ENCODE data around the gene ZNF486.
"Not testable (repeated sequence)": the region's sequence is repeated elsewhere in the genome, so short reads cannot be mapped to it uniquely, and the experiment has no call there.

ZNF486 gene

DNA sequence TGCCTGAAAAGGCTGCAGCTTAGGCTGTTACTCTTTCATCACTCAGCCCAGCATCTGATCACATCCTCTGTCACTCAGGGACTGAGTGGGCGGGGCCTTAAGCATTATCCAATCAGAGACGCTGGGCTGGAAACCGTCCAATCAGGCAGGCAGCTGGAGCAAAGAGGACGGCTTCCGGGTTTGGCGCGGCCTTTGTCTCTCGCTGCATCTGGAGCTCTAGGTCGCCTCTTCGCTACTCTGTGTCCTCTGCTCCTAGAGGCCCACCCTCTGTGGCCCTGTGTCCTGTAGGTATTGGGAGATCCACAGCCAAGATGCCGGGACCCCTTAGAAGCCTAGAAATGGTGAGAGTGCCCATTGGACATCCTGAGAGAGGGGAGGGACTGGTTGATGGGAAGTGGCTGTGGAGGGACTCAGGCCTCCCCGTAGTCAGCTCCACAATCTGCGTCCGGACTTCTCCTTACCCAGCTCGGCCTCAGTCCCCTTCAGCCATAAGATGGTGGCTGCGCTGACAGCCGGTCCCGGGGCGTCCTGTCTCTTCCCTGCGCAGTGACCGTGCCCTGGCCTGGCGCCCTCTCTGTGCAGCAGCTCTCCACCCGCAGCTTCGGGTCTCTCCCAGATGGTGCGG, at the start of gene ZNF486:
TSS of gene ZNF486 (plus strand) at position 195 of the 625 bp plus-strand sequence. CDS start at position 312, 117 bp downstream.
- peak; percentile 60 to 75 (median 72) for DNase-seq (ENCODE audit: low read depth in 2 of 3, low spot score in 2 of 3)

DNA sequence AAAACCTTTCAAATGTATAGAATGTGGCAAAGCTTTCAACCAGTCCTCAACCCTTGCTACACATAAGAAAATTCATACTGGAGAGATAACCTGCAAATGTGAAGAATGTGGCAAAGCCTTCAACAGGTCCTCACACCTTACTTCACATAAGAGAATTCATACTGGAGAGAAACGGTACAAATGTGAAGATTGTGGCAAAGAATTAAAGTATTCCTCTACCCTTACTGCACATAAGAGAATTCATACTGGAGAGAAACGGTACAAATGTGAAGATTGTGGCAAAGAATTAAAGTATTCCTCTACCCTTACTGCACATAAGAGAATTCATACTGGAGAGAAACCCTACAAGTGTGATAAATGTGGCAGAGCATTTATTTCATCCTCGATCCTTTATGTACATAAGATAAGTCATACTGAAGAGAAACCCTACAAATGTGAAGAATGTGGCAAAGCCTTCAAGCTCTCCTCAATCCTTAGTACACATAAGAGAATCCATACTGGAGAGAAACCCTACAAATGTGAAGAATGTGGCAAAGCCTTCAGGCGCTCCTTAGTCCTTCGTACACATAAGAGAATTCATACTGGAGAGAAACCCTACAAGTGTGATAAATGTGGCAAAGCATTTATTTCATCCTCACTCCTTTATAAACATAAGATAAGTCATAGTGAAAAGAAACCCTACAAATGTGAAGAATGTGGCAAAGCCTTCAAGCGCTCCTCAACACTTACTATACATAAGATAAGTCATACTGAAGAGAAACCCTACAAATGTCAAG, 48.8 kb upstream of the ZNF486 start:
- DNase-seq (ENCODE audit: low read depth in 2 of 3, low spot score in 2 of 3): not testable (repeated sequence)

DNA sequence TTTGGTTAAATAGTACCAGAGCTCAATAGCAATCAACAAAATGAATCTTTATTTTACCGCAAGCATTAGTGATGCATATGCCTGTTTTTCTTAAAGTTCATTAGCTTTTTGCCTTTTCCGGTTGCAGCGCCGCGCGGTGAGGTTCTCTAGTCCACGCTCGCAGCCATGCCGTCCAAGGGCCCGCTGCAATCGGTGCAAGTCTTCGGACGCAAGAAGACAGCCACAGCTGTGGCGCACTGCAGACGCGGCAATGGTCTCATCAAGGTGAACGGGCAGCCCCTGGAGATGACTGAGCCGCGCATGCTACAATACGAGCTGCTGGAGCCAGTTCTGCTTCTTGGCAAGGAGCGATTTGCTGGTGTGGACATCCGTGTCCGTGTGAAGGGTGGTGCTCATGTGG, 42.1 kb upstream of the ZNF486 start:
- no peak for DNase-seq (ENCODE audit: low read depth in 2 of 3, low spot score in 2 of 3)

GRCh38 chr19:20132933-20133332, 34.1 kb upstream of the ZNF486 start:
- not testable (repeated sequence) for DNase-seq (ENCODE audit: low read depth in 2 of 3, low spot score in 2 of 3)

- not testable (repeated sequence) for DNase-seq (ENCODE audit: low read depth in 2 of 3, low spot score in 2 of 3)
Observed at GRCh38 chr19:20137714-20138113, 29.3 kb upstream of the ZNF486 start.

DNA sequence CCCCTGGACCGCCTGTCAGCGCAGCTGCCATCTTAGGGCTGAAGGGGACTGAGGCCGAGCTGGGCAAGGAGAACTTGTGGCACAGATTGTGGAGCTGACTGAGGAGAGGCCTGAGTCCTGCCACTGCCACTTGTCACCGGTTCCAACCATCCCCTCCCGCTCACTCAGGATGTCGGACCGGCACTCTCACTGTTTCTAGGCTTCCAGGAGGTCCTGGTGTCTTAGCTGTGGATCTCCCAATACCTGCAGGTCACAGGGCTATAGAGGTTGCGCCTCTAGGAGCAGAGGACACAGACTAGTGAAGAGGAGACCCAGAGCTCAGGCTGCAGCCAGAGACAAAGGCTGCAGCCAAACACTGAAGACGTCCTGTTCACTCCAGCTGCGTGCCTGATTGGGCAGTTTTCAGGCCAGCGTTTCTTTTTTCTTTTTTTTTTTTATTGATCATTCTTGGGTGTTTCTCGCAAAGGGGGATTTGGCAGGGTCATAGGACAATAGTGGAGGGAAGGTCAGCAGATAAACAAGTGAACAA, 15.3 kb upstream of the ZNF486 start:
- no peak for DNase-seq (ENCODE audit: low read depth in 2 of 3, low spot score in 2 of 3)

DNA sequence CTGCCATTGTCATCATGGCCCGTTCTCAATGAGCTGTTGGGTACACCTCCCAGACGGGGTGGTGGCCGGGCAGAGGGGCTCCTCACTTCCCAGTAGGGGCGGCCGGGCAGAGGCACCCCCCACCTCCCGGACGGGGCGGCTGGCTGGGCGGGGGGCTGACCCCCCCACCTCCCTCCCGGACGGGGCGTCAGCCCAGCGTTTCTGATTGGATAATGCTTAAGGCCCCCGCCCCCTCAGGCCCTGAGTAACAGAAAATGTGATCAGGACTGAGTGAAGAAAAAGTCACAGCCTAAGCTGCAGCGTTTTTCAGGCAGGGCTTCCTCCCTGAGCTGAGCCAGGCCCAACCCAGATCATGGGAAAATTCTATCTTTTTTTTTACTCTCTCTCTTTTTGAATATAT, 14.5 kb upstream of the ZNF486 start:
- not testable (repeated sequence) for DNase-seq (ENCODE audit: low read depth in 2 of 3, low spot score in 2 of 3)

- no peak for DNase-seq (ENCODE audit: low read depth in 2 of 3, low spot score in 2 of 3)
Observed at GRCh38 chr19:20153281-20153680, 13.7 kb upstream of the ZNF486 start.

- DNase-seq (ENCODE audit: low read depth in 2 of 3, low spot score in 2 of 3): no peak
Observed at GRCh38 chr19:20154636-20155035, 12.4 kb upstream of the ZNF486 start.

GRCh38 chr19:20162821-20163220, 4.2 kb upstream of the ZNF486 start:
- DNase-seq (ENCODE audit: low read depth in 2 of 3, low spot score in 2 of 3): no peak

DNA sequence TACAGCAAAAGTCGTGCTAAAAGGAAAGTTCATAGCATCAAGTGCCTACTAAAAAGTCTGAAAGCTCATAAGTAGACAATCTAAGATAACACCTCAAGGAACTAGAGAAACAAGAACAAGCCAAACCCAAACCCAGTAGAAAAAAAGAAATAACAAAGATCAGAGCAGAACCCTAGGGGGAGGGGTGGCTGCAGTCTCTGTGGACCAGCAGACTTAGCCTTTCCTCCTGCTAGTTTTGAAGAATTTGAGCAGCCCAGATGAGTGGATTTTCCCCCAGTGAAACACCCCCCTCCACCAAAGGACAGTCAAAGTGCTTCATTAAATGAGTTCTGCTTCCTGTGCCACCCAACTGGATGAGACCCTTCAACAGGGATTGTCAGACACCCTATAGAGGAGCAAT, 2.6 kb upstream of the ZNF486 start:
- no peak for DNase-seq (ENCODE audit: low read depth in 2 of 3, low spot score in 2 of 3)

GRCh38 chr19:20165971-20166592, 932 bp upstream of the ZNF486 start:
- DNase-seq (ENCODE audit: low read depth in 2 of 3, low spot score in 2 of 3): no peak

GRCh38 chr19:20167651-20168122, 673 bp downstream of the ZNF486 start:
- DNase-seq (ENCODE audit: low read depth in 2 of 3, low spot score in 2 of 3): no peak

- DNase-seq (ENCODE audit: low read depth in 2 of 3, low spot score in 2 of 3): no peak
Observed at GRCh38 chr19:20171285-20171684, 4.3 kb downstream of the ZNF486 start.

GRCh38 chr19:20175848-20176247, 8.8 kb downstream of the ZNF486 start:
- not testable (repeated sequence) for DNase-seq (ENCODE audit: low read depth in 2 of 3, low spot score in 2 of 3)

GRCh38 chr19:20179956-20180355, 12.9 kb downstream of the ZNF486 start:
- DNase-seq (ENCODE audit: low read depth in 2 of 3, low spot score in 2 of 3): not testable (repeated sequence)

GRCh38 chr19:20182222-20182785, 15.3 kb downstream of the ZNF486 start:
- DNase-seq (ENCODE audit: low read depth in 2 of 3, low spot score in 2 of 3): no peak

GRCh38 chr19:20186174-20186573, 19.2 kb downstream of the ZNF486 start:
- DNase-seq (ENCODE audit: low read depth in 2 of 3, low spot score in 2 of 3): no peak

- DNase-seq (ENCODE audit: low read depth in 2 of 3, low spot score in 2 of 3): no peak
Observed at GRCh38 chr19:20197747-20198146, 30.7 kb downstream of the ZNF486 start.

DNA sequence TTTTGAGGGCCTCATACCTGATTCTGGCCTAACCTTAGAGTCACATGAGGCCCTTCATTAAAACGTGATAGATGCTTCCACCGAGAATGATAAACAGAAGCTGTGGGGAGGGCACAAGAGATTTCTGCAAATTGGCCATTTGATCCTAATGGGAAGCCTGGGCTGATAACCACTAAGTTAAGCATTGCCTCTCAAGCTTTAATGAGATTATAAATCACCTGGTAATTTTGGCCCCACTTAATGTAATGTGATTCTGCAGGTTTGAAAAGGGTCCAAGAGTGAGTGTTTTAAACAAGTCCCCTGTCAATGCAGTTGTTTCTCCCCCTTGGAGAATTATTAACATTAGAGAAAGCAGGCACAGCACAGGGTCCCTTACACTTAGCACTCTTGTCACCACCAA, 42.0 kb downstream of the ZNF486 start:
- no peak for DNase-seq (ENCODE audit: low read depth in 2 of 3, low spot score in 2 of 3)

GRCh38 chr19:20214366-20214765, 47.4 kb downstream of the ZNF486 start:
- DNase-seq (ENCODE audit: low read depth in 2 of 3, low spot score in 2 of 3): not testable (repeated sequence)
